Femur (tissue), 1 donor: ENCODE data around the gene TMEM132D.
A peak's percentile ranks its signal among the peaks of the same experiment; 100 is the strongest.

Experiments used
- DNase-seq: peaks from one replicate; pipeline ENCODE4 v3.0.0-alpha.2; 2017

The TMEM132D gene

DNA sequence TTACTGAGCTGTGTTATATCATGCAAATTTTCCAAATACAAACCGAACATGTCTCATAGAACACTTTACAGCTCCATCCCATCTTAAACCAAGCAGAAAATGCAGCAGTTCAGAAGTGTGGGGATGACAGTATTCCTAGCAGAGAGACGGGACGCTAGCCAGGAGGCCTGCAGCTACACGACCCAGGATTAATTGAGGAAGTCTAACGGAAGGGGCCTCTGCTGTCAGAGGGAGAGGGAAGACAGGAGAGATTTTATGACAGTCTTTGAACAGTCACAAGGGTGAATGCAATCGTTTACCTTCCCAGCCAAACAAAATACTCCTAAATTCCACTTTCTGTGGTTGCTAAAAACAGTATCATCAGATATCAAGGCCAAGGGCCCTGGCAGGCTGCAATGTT lies 261.9 kb downstream of the TMEM132D start:
- peak; percentile 36 for DNase-seq

DNA sequence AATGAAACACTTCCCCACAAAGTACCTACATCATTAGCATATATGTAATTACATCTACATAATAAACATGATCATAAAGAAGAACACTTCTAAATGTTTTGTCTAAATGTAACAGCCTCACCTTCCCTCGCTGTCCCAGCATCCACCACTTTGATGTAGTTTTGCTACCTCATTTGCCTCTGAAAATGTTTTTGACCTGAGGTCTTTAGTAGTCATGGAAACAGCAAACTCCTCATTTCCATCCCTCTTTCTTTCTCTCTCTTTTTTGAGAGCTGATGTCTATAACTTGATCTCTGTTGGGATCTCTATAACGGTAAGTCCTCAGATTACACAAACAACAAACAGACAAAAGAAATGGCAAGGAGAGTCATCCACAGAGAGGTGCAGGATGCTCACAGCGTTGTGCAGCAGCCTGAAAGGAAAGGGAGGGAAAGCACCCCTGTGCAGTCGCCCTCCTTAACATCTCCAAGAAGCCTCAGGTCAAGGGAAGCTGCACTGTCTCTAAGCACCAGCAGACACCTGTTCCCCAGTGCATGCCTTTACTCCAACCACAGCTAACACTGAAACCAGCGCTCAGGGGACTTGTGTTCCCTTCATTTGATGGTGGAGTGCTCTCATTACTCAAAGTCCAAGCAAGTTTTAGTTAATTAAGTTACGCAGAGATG lies 268.7 kb downstream of the TMEM132D start:
- DNase-seq = no peak

DNA sequence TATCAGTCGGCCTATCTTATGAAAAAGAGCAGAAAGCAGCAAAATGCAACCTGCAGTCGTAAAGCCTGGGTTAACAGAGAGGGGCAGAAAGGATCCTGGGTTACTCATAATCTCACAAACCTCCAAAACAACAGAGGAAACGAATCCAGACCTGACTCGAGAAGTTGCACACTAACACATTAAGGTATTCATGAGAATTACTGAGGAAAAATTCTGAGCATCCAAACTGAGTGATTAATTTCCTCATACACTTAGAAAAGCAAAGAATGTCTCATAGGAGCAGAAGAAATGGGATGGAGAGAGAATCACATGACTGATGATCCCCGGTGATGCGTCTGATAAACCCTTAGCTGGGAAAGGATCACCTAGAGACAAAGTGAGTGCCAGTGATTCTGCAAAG lies 272.5 kb downstream of the TMEM132D start:
- DNase-seq = no peak

DNA sequence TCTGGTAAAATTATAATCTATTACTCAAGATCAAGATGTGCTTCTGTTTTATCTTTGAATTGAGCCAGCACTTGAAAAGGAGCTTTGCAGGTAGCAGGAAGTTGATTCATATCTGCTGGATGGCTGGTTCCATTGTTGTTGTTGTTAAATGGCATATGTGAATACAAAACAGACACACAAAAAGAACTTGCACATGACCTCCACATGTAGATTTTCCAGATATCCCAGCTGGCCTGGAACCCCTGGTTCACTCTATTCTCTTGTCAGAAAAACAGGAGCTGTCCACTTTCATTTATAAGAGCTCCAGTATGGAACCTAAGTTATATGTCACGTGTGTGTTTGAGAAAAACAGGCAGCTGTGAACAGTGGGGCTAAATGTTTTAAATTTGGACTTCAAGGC lies 273.9 kb downstream of the TMEM132D start:
- DNase-seq = no peak

GRCh38 chr12:129622566-129622965 lies 281.3 kb downstream of the TMEM132D start:
- no peak for DNase-seq

DNA sequence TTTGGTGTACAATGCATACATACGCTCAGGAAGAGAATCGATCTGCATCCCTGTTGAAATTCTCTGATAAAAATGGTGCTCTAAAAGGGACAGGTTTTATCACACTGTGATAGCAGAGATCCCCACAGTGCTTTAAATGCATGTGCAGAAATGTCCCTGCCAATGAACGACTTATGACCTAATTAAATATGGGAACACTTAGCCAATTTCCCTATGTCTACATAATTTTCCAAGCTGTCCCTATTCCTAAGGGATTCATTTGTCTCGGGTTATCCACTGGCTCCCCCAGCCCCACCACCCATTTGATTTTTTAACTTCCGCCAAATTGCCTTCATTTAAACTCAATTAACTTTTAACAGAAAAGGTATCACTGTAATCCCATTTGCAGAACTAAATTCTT lies 284.6 kb downstream of the TMEM132D start:
- DNase-seq = no peak

DNA sequence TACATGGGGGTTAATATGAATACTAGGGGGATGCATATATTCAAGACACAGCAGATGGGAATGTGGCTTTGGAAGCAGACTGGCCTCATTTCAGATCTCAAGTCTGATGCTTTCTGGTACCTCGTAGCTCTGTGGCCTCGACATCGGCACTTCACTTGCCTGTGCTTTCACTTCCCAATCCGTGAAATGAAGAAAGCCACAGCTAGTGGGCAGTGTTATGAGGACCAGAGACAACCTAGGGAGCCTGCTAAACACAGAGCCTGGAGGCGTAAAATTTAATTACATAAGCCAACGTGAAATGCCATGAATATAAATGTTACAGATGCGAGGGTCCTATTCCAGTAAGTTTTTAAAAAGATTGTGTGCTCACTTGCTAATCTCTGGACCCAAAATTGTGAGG lies 286.0 kb downstream of the TMEM132D start:
- no peak for DNase-seq

GRCh38 chr12:129615001-129615400 lies 288.8 kb downstream of the TMEM132D start:
- DNase-seq = no peak

DNA sequence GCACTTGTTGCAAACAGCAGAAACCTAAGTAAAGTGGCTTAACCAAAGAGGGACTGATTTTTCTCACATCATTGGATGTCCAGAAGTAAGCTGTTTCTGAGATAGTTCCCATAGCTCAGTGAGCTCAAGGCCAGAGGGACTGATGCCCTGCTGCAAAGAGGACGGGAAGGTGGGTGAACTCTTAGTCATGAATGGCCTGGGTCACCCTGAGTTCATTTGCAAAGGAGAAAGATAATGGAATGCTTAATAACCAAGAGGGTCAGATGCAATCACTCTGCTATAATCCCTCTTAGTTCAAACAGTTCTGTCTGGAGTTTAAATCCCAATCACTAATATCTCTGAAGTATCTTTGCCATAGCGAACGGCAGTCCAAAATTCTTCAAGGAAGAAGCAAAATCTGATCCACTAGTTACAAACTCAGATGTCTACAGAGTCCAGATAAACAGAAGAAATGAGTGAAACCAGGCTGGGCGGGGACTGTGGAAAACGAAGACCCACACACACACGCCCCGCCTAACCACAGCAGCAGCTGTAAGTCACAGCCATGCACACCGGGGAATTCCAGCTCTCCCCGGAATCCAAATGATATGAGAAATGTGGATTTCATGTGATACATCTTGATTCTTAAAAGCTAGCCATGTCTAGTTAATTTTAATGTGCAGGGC lies 289.5 kb downstream of the TMEM132D start:
- DNase-seq = peak; percentile 19

DNA sequence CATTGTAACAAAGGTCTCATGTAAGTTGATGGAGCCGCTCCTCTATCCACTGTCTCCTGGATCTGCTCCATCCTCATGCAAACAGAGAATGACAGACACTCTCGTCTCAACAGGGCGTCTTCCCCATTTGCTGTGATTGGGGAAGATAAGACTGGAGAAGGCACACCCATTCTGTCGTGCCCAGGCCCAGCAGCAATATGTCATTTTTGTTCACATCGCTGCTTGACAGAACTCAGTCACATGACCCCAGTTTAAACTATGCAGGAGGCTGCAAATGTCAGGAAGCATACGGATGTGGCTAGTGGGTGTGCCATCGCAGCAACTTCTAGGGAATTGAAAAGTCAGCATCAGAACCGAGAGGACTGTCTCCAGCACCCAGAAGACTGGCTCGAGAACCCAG lies 290.5 kb downstream of the TMEM132D start:
- no peak for DNase-seq

DNA sequence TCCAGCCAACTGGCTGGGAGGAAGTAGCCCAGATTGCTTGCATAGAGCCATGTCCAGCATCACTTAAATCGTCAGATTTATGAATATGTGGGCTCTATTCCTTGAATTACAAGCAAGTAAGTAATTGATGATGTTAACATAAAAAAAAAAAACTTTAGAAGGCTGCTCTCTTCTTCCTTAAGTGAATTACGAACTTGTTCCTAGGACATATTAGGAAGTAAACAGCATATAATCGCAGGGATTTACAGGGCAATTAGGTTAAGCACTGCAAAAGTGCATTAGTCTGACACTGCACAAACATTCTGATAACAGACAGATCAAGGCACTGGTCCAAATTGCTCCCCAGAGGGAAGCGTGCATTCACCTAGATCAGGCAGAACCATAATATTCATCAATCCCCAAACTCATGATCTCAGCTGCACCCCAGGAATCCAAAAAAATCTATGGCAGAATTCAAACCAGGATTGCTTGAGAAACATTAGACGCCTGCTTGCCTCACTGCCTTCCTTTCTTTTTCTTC lies 293.2 kb downstream of the TMEM132D start:
- DNase-seq = no peak

GRCh38 chr12:129607756-129608155 lies 296.1 kb downstream of the TMEM132D start:
- no peak for DNase-seq

DNA sequence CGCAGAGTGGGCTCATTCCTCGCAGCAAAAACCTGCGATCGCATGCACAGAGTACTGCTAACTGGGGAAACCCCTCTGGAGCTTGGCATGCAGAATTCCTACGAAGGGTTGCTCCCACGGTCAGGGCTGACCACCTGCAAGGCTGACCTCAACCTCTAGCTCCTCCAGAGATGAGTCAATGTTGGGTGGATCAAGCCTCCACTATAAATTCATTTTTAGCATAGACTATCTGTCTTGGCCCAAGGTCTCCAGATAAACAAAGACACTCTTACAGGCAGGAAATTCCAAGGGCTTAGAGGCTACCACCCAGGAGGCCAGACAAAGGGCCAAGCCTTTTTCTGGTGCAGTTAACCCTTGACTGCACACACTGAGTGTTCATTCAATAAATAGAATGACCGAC lies 296.5 kb downstream of the TMEM132D start:
- no peak for DNase-seq

- no peak for DNase-seq
These were observed 297.6 kb downstream of the TMEM132D start for GRCh38 chr12:129606239-129606638.

DNA sequence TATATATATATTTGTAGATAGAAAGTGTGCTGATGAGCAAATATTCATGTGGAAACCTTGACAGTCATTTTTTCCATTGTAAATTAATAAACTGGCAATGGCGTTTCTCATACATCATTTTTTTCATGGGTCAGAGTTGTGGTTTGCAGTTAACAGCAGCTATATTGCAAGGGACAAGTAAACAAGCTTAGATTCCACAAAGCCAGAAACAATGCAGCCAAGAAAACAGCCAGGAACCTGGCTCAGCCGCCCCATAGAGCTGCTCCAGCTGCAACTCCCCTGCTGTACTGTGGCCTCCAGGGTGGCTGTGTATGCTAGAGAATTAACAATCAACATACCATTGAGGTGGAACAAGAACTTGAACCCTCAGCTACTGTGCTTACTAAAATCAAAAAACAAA lies 298.2 kb downstream of the TMEM132D start:
- DNase-seq = no peak

- DNase-seq = no peak
These were observed 299.3 kb downstream of the TMEM132D start for GRCh38 chr12:129604506-129604905.

GRCh38 chr12:129599406-129599805 lies 304.4 kb downstream of the TMEM132D start:
- DNase-seq = no peak

DNA sequence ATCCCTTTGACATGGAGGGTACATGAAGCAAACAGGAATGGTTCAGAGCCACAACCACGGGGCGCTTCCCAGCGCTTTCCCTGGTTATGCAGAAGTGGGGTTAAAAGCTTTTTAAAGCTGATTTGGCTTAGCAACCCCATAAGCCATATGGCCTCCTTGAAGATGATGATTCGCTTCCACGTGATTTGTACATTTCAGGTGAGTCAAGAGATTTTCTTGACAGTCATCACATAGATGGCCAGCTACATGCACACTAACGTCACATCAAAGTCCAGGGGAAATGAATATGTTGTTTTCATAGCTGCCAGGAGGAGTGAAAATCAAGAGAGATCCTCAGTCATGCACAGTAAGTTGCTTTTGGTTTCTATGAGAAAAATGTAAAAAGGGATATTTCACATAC lies 309.7 kb downstream of the TMEM132D start:
- DNase-seq = no peak

GRCh38 chr12:129592449-129592848 lies 311.4 kb downstream of the TMEM132D start:
- no peak for DNase-seq

- no peak for DNase-seq
These were observed 314.3 kb downstream of the TMEM132D start for GRCh38 chr12:129589503-129589902.

GRCh38 chr12:129588142-129588541 lies 315.7 kb downstream of the TMEM132D start:
- no peak for DNase-seq

DNA sequence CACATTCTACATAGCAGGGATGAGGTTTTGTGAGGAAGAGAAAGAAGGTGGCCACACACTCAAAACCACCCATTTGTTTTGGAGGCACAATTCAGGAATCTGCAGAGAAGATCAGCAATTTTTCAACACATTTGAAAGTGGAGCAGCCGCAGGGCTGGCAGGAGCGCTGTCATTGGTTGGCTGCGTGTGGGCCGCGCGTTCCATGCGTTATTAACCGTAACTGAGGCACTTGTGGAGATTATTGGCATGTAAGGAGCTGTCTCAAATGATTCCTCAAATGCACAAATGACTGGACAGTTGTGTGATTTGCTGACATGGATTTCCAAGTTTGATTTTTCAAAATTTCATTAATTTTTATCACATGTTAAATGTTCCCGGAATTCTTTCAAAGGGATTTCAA lies 318.5 kb downstream of the TMEM132D start:
- DNase-seq = no peak

DNA sequence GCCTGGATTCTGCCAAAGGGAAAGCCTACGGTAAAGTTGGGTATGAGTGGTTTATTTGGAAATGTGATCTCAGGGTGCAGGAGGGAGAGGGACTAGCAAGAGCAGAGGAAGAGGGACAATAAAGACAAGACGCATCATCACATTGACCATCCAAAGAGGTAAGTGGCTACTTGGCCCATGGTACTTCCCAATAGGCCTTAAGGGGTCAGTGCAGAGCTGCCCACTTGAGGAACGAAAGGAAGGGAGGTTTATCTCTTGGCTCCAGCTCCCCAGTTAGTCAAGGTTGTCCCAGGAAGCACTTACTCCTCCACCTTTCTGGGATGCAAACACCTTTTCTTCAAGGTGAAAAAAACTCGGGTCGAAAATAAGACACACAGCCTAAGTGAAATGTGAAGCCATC lies 323.9 kb downstream of the TMEM132D start:
- no peak for DNase-seq

DNA sequence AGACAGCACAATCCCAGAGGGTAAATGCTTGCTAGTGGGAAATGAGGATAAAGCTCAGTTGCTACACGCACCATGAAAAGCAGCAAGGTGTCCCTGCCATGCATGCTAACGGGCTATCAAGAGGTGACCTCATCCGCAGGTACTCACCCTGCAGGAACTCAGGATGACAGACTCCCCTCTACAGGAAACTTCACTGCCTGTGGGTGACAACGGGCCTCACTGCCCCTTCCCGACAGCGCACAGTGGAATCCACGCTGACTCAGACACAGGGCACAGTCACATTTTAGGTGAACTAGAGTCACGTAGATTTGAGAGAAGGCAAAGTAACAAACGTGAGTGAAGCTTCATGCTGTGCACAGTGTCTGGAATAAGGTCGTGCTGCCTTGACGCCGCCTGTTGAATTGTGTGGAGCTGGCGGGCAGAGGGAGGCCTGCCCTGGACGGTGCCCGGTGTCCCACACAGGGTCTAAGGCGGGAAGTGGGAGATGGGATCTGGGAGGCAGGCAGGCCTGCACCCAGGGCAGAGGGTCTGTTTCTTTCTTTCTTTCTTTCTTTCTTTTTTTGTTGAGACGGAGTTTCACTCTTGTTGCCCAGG lies 331.8 kb downstream of the TMEM132D start:
- no peak for DNase-seq
